ENCODE results near the gene CALHM2. TPM values are rescaled to one million over a fixed set of nuclear protein-coding genes. Genes with fewer than 3 reads are reported as not detected.
"Not testable (repeated sequence)": the region's sequence is repeated elsewhere in the genome, so short reads cannot be mapped to it uniquely, and the experiment has no call there.

The CALHM2 gene
- total RNA-seq, 1 donor from 2014 or later = 10.1 TPM

DNA sequence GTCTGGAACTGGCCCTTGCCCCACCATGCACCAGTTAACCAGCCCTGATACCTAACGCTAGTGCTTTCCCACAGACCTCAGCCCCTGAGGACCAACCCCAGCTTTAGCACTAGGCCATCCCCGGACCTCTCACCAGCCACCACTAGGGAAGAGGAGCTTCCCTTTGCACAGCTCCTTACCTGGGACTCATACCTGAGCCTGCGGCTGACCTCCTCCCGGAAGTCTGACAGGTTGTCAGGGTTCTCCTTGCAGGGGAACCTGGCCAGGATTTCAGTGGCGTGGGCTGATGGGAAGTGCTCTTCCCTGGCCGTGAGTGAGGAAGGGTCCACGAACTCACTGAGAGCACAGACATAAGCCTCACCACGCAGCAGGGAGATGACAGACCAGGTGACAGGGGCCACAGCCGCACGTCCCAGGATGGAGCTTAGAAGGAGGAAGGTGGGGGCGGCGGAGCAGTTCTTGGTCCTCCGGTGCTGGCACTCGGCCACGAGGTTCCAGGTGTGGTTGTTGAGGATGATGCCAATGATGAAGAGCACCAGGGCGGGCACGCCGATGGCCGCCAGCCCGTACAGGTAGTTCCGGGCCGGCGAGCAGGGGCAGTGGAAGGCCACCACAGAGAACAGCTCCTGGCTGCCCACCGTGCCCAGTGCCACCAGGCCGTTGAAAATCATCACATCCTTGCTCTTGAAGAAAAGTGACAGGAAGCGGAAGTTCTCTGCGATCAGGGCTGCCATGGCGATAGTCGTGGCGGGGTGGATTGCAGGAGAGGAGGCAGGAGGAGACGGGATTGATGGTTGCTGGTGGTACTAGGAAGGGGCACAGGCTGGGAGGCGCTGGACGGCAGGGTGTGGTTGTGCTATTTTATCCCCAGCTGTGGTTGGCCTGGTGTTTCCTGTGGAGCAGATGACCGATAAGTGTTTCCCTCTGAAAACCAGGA, 2.7 kb downstream of the CALHM2 start:
- no peak for DNase-seq

DNA sequence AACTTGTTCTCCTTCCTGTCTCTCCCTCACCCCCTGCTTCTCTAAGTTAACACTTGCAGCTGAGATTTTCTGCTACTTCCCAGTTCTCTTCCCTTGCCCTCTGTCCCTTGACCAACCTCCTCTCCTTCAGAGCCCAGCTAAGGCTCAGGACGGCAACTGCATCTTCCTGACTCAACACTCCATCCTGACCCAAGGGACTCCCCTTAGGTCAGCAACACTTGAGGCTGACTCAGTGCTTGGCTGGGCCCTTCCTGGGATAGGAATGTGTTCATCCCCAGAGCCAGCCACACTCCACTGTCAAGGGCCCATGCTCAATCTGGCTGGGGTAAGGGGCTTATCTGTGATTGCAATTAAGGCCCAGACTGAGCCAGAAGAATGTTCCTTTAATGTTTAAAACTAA, 3.4 kb downstream of the CALHM2 start:
- DNase-seq = no peak

GRCh38 chr10:103447187-103447586, 5.0 kb downstream of the CALHM2 start:
- no peak for DNase-seq

- DNase-seq = no peak
Measured at GRCh38 chr10:103445767-103446567, 6.2 kb downstream of the CALHM2 start.

DNA sequence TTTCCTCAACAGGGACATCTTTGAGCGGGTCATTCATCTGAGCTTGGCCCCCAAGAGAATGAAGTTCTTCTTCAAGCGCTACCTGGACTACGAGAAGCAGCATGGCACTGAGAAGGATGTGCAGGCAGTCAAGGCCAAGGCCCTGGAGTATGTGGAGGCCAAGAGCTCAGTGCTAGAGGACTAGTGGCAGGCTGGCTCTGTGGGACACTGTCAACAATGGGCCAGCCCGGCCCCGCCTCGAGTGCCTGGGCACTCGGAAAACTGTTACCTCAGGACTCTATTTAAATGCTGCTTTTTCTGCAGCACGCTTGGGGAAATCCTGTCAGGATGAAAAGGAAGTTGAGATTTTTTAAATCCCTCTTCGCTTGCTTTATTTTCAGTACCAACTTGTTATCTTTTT, 6.8 kb downstream of the CALHM2 start:
- DNase-seq = no peak

DNA sequence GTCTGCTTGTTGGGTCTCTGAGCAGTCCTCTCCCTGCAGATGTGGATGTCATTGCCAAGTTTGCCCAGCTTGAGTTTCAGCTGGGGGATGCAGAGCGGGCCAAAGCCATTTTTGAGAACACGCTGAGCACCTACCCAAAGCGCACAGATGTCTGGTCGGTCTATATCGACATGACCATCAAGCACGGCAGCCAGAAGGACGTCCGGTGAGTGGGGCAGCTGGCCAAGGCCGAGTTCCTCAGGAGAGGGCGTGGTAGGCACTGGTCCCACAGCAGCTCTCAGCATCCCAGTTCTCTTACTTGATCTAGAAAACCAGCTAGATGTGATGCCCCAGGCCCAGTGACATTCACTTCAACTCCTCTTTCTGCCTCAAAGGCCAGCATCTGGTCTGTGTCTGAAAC, 7.7 kb downstream of the CALHM2 start:
- DNase-seq = no peak

GRCh38 chr10:103443475-103444185, 8.5 kb downstream of the CALHM2 start:
- no peak for DNase-seq

- DNase-seq = no peak
Measured at GRCh38 chr10:103442031-103442461, 10.1 kb downstream of the CALHM2 start.

- DNase-seq = no peak
Measured at GRCh38 chr10:103441611-103442010, 10.6 kb downstream of the CALHM2 start.

- no peak for DNase-seq
Measured at GRCh38 chr10:103441206-103441605, 11.0 kb downstream of the CALHM2 start.

DNA sequence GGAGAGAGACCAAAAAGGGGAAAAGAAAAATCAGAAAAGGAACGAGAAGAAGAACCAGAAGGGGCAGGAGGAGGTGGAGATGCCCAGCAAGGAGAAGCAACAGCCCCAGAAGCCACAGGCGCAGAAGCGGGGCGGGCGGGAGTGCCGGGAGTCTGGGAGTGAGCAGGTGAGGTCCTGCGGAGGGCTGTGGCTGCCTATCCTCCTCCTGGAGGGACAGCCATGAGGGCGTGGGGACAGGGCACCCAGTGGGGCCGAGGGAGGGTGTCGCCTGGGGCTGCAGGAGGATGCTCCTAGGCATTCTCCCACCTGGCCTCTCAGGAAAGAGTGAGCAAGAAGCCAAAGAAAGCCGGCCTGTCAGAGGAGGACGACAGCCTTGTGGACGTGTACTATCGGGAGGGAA, 11.8 kb downstream of the CALHM2 start:
- DNase-seq = no peak

DNA sequence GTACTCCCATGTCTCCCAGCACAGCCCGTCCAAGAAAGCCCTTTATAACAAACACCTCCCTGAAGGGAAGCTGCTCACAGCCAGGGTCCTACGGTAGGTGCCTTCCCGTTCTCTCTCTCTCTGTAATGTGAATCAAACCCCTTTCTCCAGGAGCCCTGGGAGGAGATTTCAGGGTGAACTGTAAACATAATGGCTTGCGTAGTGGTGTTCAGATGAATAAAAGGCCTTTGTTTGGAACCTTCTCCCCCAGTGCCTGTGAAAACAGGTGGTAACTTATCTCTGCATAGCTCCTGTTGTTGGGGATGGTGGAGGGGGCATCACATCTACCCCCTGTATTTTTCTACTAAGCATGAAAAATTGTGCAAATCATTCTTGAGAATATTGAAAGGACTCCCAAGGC, 12.4 kb downstream of the CALHM2 start:
- no peak for DNase-seq

GRCh38 chr10:103433858-103434257, 18.3 kb downstream of the CALHM2 start:
- DNase-seq = no peak

DNA sequence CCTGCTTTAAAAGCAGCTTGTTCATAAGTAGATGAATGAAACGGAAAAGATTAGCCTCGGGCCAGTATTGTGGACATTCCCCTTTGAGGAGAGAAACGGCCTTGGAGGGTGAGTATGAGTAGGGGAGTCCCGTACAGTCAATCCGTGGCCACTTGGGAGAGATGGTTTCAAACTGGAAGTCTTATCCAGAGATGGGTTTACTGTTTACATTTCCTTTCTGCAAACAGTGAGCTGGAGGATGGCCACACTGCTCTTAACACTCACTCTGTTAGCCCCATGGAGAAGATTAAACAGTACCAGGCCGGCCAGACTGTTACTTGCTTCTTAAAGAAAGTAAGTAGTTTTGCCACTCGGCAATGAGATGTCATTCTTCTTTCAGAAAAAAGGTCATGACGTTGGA, 20.3 kb downstream of the CALHM2 start:
- no peak for DNase-seq

- no peak for DNase-seq
Measured at GRCh38 chr10:103429647-103430046, 22.5 kb downstream of the CALHM2 start.

DNA sequence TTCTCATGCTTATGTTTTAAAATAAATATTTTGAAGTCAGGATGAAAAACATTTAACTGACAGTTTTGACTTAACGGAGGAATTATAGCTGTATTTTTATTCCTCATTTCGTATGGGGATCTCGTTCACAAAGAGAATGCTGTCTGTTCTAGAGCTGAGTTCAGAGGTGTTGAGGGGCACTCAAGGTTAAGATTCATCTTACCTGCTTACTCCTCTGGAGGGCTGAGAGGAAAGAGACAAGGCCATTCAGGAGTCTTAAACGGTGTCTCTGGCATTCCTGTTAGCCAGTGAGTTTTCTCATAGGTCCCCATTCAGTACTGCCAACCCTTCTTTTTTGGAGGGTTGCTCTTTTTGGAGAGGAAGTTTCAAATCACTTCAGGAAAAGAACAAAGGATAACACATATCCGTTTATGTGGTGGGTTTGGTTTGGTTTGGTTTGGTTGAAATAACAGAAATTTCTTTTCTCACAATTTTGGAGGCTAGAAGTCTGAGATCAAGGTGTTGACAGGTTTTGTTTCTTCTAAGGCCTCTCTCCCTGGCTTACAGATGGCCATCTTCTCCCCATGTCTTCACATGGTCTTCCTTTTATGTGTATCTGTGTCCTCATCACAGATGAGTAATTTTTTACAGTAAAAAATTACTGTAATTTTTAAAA, 23.1 kb downstream of the CALHM2 start:
- no peak for DNase-seq

DNA sequence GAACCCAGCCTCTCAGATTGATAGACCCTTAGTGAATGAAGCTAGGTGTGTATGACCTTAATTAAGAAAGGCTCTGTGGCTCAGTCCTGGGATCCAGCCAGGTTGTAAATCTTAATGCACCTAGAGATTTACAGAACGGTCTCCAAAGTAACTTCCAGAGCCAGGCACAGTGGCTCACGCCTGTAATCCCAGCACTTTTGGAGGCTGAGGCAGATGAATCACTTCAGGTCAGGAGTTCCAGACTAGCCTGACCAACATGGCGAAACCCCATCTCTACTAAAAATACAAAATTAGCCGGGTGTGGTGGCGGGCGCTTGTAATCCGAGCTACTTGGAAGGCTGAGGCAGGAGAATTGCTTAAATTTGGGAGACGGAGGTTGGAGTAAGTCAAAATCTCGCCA, 24.3 kb downstream of the CALHM2 start:
- no peak for DNase-seq

GRCh38 chr10:103423748-103424147, 28.4 kb downstream of the CALHM2 start:
- DNase-seq = no peak

DNA sequence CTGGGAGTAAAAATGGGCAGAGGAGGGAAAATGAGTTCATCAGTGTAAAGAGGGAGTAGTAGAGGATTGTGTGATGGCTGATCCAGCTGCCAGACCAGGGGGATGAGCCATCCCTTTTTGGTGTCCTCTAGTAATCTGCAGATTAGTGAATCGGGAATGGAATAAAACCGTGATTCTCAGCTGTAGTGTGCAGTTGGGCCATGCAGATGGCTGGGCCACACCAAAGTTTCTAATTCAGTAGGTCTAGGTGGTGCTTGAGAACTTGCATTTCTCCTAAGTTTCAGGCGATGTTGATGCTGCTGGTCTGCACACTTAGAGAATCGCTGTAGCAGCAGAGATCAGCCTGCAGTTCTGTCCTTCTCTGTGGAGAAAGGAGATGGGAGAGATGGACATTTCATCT, 33.1 kb downstream of the CALHM2 start:
- DNase-seq = no peak

- DNase-seq = no peak
Measured at GRCh38 chr10:103417601-103418000, 34.6 kb downstream of the CALHM2 start.

DNA sequence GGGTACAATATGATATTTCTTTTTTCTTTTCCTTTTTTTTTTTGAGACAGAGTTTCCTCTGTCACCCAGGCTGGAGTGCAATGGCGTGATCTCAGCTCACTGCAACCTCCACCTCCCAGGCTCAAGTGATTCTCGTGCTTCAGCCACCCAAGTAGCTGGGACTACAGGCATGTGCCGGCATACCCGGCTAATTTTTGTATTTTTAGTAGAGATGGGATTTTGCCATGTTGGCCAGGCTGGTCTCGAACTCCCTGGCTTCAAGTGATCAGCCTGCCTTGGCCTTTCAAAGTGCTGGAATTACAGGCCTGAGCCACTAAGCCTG, 35.1 kb downstream of the CALHM2 start:
- not testable (repeated sequence) for DNase-seq

DNA sequence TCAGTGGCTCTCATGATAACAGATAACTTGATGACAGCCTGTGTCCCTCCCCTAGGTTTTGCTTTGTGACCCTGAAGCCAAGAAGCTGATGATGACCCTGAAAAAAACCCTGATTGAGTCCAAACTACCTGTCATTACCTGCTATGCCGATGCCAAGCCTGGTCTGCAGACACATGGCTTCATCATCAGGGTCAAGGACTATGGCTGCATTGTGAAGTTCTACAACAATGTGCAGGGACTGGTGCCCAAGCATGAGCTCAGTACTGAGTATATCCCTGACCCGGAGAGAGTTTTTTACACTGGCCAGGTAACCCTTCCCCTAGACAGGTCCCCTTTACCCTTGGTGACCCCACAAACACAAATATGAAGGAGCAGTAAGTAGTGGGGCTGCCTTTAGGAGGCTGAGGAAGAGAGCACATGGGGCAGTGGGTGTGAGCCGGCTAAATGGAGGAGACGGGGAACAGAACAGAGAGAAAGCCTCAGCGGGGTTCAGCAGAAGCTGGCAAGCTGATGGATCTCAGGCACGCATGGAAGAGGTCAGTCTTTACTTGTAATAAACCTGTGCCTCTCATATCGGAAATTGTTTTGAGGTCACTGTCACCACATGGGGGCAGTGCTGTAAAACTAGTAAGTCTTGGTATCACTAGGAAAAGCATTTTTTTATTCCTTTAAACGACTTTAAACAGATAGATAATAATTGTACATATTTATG, 35.6 kb downstream of the CALHM2 start:
- peak; percentile 85 for DNase-seq

Data from tongue (tissue), 2 donors.